Measurements from ENCODE around the gene STEAP2.

Gene STEAP2

GRCh38 chr7:90276033-90276728, 64.6 kb downstream of the STEAP2 start:
- DNase-seq, result no peak
